OCI-LY7 (cell line): Measurements from ENCODE around the gene CD58.

Experiments
- CTCF ChIP-seq: fragments of 200-600 bp; sonication (generic); conservative IDR thresholded peaks from 2 replicates; pipeline ENCODE4 v1.5.1; 2014; ENCODE audit warnings: mild to moderate bottlenecking, antibody characterized with exemption, low read length, moderate library complexity, mixed read lengths
- EZH2phosphoT487 ChIP-seq: fragments of 200-600 bp; sonication (generic); IDR thresholded peaks from 2 replicates; pipeline ENCODE4 v1.6.1; 2018; ENCODE audit warnings: low read depth, borderline replicate concordance, mild to moderate bottlenecking, mixed run types, antibody characterized with exemption, low read length, moderate library complexity, mixed read lengths

- TF ChIP-seq EZH2phosphoT487 = no peak
- no peak for TF ChIP-seq CTCF
These were observed 12.7 kb downstream of the CD58 start for GRCh38 chr1:116558140-116558549.
